HG02623 (cell line): ENCODE measurements around the gene SYNDIG1.

Experiments
- ATAC-seq: cut with Tn5 transposase; IDR thresholded peaks from one replicate; pipeline ENCODE4 v1.9.1; 2021; ENCODE audit warnings: moderate library complexity; ENCODE audit not compliant: unreplicated experiment

SYNDIG1 gene

DNA sequence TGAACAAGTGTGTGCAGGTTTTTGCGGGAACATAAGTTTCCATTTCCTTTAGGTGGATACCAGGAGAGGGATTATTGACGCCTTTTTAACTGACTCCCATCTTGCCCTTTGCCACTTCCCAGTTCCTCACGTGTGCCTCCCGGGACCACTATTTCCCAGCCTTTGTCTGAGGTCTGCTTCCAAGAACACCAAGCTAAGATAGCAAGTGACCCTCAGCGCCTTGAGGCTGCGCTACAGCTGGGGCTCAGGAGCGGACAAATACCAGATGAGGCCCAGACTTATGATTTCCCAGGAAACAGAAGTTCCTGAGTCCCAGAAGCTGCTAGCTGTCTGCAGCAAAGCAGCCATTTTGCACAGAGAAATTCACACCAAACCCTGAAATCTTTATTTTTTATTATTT lies 216.7 kb downstream of the SYNDIG1 start:
- no peak for ATAC-seq

DNA sequence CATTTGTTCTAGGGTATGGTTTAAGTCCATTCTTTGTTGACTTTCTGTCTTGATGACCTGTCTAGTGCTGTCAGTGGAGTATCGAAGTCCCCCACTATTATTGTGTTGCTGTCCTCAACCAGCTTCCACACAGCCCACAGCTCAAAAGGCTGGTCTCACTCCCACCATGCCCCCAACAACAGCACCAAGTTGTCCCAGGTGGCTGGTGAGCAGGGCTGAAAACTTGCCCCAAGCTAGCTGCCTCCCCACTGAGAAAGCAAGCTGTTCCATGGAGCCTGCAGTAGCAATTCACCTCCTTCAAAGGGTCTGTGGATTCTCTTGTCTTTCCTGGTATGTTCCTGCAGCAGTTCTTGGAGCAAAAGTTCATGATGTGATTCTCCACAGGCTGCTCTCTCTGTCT lies 221.0 kb downstream of the SYNDIG1 start:
- ATAC-seq = no peak

DNA sequence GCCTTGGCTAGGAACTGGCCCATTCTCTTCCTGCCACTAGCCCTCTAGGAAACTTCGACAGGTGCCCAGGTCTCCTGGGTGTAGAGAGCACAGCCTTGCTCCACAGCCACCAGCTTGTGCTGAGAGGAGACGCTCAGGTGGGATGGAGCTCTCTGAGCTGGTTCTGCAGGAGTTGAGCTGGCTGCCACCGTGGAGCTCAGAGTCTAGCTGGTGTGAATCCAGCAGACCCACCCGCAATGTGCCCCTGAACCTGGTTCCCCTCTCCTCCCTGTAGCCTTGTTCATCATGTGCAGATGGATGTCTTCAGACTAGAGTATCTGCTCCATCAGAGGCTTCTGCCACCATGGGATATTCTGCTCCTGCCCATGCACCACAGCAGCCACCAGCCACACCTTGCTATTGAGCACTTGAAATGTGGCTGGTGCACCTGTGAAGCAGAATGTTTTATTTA lies 222.5 kb downstream of the SYNDIG1 start:
- no peak for ATAC-seq

DNA sequence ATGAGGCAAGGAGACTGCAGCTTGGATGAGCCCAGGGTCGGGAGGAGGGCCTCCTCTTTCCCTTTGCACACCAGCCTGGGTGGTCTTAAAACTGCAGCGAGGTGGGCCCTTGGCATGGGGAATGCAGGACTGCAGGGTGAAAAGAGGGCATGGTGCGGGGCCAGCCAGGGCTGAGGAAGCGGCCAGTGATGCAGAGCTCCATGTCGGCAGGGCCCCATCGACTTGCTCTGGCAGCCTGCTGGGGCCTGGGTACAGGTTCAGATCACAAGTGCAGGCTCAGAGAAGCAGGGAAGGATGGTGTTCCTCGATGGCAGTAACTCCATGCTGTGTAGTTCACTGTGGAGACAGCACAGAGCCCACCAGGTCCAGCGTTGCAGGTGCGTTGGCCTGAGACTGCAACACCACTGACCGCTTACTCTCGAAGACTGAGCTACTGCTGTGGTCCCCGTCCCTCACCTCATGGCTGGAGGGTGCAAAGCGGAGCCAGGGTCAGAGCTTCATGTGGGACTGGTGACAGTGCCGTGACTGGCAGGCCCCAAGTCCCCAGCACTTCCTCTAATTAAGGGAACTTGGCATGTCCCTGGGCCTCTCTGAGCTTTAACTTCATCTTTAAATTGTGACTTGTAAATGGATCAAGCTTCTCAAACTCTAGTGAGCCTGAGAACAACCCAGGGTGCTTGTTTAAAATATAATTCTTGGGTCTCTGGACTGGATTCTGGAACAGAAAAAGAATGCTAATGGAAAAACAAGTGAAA lies 223.2 kb downstream of the SYNDIG1 start:
- no peak for ATAC-seq

DNA sequence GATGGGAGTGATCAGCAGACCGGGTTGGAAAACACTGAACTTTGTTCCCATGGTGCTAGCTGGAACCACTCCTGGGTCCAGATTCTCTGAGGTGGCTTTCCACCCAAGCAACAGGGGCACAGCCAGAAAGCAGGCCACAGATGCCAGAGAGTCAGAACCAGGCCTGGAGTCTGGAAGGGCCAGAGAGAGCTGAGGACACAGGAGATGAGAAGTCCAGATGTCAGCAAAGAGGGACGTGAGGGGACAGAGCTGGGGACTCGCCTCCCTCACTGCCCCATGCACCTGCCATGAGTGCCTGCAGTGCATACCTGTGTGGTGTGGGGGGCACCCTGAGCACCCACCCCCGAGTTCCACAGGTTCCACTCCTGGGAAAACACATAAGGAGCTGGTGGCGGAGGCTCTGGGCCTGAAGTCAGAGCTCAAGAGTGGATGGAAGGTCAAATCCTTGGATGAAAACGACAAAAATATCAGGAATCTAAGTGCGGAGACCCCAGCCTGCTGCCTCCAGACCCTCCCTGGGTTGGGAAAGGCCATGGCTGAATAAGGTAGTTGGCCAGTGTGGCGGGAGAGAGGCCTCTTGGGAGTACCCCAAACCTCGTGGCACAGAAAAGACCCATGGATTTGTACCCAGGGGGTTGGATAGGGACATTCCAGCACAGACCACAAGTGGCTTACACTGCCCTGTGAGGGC lies 224.2 kb downstream of the SYNDIG1 start:
- no peak for ATAC-seq

DNA sequence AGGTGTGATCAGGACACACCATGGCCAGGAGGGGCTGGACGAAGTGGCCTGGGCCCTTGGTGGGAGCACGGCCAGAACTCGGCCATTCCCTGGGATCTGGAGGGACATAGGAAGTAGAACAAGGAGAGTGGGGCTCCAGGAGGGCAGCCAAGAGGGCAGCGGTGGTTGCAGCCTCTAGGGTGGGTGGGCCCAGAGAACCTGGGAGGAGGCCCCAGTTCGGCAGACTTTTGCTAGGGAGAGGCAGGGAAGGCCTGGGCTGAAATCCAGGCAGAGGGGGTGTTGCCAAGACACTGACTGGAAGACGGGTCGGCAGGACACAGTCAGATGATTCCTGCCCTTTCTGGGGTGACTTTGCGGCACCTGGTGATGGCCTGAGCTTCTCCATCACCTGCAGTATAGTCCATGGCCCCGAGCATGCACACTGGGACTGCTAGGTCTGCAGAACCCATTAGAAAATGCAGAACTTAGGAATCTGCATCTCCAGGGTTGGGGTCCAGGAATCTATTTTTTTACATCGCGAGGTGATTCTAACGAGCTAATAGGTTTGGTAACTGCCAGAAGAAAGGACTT lies 224.8 kb downstream of the SYNDIG1 start:
- no peak for ATAC-seq

DNA sequence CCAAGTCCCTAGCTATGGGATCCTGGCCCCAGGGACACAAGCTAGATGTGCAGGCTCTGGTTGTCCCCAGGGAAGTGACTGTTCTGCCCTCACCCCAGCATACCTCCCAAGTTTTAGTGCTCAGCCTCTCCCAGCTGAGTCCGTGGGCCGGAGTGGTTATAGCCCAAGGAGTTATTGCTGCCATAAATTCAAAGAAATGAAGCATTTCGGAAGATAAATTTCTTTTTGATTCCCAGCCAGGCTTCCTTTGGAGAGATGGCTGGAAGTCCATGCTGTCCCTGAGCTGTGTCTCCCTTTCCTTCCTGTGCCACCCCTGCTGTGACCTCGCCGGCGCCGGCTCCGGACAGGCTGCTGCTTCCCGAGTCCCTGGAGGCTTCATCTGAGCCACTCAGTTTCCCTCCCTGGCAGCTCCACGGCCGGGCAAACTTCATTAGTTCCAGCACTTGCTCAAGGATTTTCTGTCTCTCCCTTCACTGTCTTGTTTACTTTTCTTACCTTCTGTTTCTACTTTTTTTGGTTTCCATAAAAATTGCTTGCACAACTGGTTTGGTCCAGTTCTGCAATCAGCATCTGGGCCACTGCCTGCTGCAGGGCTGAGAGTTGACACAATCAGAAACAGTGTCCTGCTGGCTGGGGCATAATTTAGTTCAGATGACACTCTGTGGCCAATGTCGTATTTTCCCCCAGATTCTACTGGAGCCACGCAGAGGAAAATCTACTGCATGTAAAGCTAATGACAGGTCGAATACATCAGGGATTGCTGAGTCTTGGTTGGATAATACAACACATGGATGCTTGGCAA lies 225.5 kb downstream of the SYNDIG1 start:
- no peak for ATAC-seq

DNA sequence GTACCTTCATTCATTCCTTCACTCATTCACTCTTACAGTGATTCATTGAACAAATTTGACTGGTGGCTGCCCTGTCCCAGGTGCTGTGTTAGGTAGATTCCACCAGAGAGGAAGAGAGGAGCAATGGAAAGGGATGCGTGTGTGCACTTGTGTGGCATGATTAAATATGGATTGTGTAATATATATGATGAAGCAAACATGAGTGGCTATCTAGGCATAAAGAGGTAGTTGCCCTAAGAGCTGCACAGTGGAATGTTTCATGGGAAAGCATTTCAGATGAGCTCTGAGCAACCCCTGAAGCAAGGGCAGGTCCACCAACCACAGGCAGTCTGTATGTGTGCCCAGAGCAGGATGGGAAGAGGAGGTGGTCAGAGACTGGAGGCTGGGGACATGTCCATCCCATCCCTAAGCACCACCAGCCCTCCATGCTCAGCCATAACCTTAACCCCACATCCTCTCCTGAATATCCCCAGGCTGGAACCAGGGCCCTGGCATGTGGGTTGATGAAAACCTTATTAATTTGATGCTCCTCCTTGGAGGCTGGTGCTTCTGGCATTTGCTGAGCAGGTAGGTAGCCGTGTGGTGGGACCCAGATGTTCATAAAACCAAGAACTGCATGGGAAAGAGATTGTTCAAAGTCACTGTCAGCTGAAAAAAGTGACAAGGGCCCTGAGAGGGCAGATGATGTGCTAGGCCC lies 226.2 kb downstream of the SYNDIG1 start:
- no peak for ATAC-seq

DNA sequence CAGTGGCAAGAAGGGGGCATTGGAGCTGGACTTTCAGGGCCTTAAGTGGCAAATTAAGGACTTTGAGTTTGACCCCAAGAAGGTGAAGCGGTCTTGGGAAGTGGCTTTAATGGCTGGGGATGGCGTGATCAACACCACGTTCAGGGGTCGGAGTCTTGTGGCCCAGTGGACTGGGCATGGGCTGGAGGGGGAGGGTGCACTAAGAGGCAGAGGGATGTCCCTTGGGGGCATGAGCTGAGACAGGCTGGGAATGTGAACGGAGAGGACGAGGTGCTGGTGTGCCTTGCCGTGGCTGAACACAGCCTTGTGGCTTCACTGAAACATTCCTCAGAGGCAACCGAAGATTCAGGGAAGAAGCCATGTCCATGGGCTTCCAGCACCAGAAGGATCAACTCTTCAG lies 227.0 kb downstream of the SYNDIG1 start:
- no peak for ATAC-seq

DNA sequence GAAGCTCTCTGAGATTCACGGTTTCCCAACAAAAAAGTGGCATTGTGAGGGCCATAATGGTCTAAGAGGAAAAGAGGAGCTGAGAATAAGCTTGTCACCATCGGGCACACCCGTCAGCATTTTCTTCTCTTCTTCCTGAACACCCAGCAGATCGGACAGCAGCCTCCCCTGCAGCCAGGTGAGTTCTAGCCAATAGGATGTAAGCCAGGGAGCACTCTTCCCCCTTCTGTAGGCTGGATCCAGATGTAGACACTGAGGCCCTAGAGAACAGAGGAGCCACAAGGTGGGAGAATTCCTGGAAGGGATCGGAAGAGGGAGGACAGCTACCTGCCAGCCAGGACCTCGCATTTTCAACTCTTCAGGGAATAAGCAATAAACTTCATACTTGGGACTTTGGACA lies 228.0 kb downstream of the SYNDIG1 start:
- ATAC-seq = no peak

DNA sequence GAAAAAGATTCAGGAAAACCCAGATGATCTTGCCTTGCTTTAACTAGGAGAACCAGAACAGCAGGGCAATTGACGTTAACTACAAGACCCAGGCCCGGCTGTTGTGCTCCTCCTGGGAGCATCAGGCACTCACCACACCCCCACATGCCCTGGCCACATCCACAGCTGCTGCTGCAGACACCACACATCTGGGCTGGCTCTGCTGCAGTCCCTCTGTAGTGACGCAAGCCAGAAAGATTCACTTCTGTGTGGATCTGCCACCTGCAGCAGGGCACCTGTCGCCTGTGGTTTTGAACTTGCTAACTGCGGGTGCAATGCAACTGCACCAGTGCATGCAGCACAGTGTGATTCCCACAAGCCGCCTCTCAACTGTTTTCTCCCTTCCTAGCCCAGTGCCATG lies 228.8 kb downstream of the SYNDIG1 start:
- no peak for ATAC-seq

DNA sequence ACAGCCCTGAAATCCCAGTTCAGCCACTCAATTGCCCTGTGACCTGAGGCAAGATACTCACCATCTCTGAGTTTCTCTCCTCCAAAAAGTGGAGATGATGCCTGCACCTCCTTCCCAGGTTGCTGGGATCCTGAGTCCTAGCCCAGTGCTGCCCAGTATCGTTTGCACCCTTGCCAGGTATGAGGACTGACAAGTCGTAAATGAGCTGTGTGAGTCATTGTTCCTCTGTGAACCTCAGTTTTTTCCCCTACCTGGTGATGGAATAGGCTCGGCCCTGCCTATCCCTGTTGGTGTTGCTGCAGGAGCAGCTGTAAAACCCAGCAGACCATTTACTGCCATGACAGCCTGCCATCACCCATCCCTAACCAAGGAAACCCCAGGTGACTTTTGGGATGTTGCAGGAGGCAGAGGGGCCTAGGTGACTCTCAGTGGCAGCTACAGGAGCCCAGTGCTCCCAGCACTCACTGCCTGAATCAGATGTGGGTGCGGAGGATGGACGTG lies 229.3 kb downstream of the SYNDIG1 start:
- no peak for ATAC-seq

DNA sequence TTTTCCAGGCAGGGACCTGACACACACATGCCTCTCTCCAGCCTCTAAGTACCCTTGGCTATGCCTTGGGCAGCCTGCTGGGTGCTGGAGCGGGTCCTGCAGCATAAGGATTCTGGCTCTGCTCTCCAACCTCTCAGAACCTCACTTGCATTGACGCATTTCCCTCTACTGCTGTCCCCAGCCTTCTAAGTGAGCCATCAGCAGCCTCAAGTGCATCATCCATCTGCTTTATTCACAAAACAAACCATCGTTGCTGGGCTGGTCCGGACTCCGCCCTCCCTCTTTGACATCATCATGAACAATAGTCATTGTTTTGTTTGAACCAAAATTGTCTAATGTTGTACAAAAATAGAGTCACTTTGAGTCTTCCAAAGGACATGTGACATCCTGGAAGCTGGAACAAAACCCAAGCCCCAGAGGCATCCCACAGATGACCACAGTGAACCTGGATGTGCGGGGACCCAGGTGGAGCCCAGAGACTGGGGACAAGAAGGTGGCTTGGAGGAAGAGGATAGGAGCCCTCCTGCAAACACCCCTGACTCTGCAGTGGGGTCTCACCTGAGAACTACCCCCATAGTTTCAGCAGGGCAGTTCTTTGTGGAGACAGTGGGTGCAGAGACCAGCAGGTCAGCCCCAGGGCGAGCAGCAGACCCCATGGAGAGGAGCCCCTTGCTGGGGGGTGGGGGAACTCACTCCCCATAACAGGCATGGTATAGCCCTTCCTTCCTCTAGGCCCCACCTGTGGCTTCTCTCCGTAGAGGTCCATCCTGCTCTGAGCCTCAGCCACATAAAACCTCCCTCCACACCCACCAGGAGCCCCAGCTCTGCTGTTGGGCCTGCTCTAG lies 230.1 kb downstream of the SYNDIG1 start:
- ATAC-seq = no peak

DNA sequence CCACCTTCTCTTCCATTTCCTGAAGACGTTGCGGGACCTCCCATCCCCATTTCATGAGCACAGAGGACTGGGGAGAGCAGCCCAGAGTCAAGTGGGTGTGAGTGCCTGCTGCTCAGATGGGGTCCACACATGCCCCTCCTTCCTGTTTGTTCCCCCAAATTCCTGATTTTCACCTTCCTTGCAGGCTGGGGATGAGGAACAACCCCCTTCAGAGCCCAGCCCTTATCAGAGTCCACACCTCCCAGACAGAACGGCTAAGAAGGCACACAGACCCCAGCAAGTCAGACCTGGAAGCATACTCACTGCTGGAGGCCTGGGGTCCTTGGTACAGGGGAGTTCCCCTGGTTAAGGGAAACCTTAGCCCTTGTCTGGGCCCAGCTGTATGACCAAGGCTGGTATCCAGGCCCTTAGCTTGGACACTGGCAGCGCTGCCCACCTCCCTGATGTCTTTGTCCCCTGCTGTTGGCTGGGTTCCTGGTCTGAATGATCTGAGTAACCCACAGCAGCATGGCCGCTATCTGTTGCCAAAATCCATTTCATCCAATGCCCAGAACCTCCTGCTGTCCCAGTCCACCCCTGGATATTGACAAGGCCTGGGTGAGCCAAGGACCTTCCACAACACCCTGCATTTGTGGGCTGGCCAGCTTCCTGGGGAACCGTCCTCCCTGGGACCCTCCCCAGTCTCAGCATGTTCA lies 230.9 kb downstream of the SYNDIG1 start:
- ATAC-seq = no peak

DNA sequence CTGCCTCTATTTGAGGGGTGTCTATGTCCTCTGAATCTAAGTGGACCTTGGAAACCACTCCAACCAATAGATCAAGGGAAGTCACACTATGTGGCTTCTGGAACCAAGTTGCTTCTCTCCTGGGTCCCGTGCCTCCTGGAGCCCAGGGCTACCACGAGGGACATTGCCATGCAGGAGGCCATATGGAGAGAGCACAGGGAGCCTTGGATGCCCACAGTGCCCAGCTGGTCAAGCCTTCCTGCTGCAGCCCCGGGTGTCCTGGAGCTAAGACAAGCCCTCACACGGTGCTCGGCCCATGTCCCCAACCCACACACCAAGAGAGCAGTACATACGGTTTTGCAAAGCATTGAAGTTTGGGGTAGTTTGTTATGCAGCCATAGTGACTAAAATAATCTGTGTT lies 231.6 kb downstream of the SYNDIG1 start:
- no peak for ATAC-seq

DNA sequence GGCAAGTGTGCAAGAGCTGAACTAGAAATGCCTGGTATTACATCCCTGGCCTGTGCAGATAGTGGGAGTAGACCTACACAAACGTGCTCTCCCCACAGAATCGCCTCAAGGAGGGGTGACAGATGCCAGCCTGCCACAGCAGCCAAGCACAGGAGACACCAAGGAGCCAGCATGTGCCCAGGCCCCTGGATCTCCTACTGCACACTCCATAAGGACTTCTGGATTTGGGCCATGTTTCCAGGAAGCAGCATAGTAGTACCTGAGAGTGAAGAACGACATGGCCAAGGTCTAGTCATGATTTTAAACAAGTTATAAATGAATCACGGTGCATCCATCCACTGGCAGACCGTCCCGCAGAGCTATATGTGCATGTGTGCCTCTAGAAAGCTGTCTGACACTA lies 232.2 kb downstream of the SYNDIG1 start:
- ATAC-seq = no peak

DNA sequence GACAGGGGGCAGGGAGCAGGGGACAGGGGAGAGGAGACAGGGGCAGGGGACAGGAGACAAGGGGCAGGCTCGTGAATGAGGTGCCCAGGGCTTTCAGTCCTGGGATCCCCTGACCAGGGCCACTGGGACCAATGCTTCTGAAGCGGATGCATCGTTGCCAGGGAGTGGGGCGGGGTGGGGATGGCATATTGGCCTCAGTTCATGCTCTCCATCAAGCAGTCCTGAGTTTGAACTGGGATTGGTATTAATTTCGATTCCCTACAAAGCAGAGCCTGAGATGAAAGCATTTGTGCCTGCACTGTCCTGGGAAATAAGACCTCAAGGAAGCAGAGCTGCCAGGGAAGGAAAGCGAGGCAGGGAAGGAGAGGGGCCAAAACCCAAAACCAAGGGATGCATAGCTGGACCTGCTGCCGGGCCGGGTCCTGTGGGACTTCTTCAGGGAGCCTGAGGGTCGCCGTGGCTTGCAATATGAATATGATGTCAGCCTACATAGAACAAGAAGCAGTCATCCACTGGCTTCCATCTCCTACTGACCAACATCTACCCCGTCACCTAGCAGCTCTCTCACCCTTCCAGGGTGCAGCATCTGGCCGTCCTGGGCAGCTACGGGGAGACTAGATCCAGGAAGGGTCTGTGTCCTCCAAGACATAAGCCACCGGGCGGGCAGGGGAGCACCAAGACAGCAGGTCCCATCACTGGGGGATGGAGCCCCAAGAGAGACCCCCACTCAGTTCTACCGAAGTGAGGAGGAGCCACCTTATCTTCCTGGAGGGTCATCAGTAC lies 233.3 kb downstream of the SYNDIG1 start:
- no peak for ATAC-seq

DNA sequence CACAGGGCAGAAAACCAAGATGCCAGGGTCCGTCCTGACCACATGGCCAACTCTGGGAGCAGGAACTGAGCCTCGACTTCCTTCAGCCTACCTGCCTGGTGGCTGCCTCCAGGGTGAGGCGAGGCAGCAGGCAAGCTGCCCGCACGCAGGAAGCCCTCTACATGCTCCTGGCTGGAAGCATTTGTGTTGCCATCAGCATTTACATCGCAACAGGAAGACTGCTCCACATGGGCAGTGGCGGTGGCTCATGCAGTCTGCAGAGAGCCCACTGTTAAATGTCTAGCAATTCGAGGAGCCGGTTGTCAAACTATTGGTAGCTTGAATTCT lies 233.8 kb downstream of the SYNDIG1 start:
- ATAC-seq = no peak

DNA sequence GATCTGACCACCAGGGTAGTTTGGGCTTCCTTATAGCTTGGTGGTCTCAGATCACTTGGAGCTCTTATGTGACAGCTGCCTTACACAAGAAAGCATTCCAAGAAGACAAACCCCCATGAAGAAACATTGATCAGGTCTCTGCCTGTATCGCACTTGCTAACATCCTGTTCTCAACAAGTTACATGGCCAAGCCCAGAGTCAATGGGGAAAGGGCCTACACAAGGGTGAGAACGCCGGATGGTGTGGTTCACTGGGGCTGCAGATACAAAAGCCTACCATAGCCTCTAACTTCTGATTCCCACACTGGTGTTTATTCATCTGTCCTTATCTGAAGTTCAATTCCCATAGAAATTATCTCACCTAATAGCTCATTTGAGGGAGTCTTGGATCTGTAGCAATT lies 235.5 kb downstream of the SYNDIG1 start:
- ATAC-seq = no peak
